ENCODE data around the gene MAD1L1.
"Not testable (repeated sequence)": the region's sequence is repeated elsewhere in the genome, so short reads cannot be mapped to it uniquely, and the experiment has no call there.

DNA sequence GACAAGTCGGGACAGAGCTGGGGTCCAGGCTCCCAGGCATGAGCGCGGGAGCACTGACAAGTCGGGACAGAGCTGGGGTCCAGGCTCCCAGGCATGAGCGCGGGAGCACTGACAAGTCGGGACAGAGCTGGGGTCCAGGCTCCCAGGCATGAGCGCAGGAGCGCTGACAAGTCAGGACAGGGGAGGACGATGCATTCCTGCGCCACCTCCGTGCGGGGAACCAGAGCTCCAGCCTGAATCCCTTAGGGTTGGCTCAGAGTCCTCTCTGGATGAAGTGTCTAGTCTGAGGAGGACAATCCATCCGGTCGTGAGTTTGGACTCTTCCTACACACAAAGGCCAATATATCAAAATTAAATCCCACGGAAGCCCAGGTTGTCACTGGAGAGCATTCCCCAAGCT is 196.5 kb downstream of the MAD1L1 start:
- TF ChIP-seq, protein P1, sequence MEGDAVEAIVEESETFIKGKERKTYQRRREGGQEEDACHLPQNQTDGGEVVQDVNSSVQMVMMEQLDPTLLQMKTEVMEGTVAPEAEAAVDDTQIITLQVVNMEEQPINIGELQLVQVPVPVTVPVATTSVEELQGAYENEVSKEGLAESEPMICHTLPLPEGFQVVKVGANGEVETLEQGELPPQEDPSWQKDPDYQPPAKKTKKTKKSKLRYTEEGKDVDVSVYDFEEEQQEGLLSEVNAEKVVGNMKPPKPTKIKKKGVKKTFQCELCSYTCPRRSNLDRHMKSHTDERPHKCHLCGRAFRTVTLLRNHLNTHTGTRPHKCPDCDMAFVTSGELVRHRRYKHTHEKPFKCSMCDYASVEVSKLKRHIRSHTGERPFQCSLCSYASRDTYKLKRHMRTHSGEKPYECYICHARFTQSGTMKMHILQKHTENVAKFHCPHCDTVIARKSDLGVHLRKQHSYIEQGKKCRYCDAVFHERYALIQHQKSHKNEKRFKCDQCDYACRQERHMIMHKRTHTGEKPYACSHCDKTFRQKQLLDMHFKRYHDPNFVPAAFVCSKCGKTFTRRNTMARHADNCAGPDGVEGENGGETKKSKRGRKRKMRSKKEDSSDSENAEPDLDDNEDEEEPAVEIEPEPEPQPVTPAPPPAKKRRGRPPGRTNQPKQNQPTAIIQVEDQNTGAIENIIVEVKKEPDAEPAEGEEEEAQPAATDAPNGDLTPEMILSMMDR (IDR thresholded peaks at IDR 0.05), result not testable (repeated sequence)
- TF ChIP-seq POLR2A, EP300 (IDR thresholded peaks at IDR 0.05): not testable (repeated sequence)
